RPMI8226 (cell line): ENCODE measurements around the gene CDKN2B-AS1.
A peak's percentile ranks its signal among the peaks of the same experiment; 100 is the strongest.

ENCODE experiments used
- DNase-seq: peaks from one replicate; pipeline ENCODE4 v3.0.0-alpha.2; 2015

Gene CDKN2B-AS1

GRCh38 chr9:22098643-22099332 is 104.2 kb downstream of the CDKN2B-AS1 start:
- no peak for DNase-seq

DNA sequence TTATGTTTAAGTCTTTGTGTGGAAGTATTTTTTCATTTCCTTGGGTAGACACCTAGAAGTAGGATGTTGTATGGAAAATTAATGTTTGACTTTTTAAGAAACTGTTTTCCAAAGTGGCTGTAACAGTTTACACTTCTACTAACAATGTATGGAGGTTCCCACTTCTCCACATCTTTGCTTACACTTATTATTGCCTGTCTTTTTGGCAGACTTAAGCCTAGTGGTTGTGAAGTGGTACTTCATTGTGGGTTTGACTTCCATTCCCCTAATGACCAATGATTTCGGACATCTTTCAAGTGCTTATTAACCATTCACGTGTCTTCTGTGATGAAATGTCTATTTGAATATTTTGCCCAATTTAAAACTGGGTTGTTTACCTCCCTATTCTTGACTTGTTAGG is 106.0 kb downstream of the CDKN2B-AS1 start:
- DNase-seq: no peak

- peak; percentile 77 for DNase-seq
These were observed 107.8 kb downstream of the CDKN2B-AS1 start for GRCh38 chr9:22102146-22103053.

GRCh38 chr9:22103685-22104575 is 109.3 kb downstream of the CDKN2B-AS1 start:
- peak; percentile 8 for DNase-seq

GRCh38 chr9:22105005-22105722 is 110.6 kb downstream of the CDKN2B-AS1 start:
- DNase-seq: peak; percentile 65

GRCh38 chr9:22107202-22108045 is 112.8 kb downstream of the CDKN2B-AS1 start:
- no peak for DNase-seq

GRCh38 chr9:22108581-22109370 is 114.2 kb downstream of the CDKN2B-AS1 start:
- DNase-seq: no peak

GRCh38 chr9:22111176-22111953 is 116.8 kb downstream of the CDKN2B-AS1 start:
- DNase-seq: no peak

DNA sequence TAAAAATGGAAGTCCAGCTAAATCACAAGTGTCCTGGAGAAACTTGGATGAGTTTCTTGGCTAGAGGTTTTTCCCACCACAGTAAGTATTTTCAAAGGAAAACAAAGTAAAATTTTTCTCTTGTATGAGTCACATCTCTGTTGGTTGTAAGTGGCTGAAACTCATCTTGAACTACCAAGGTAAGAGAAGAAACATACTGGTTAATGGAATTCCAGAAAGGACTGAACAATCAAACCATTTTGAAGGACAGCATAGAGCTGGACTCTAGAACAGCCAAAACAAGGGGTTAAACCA is 117.3 kb downstream of the CDKN2B-AS1 start:
- no peak for DNase-seq

- no peak for DNase-seq
These were observed 118.6 kb downstream of the CDKN2B-AS1 start for GRCh38 chr9:22112870-22113821.

GRCh38 chr9:22114956-22115355 is 120.4 kb downstream of the CDKN2B-AS1 start:
- no peak for DNase-seq

- DNase-seq: no peak
These were observed 122.2 kb downstream of the CDKN2B-AS1 start for GRCh38 chr9:22116758-22117157.

GRCh38 chr9:22117511-22118384 is 123.2 kb downstream of the CDKN2B-AS1 start:
- no peak for DNase-seq

DNA sequence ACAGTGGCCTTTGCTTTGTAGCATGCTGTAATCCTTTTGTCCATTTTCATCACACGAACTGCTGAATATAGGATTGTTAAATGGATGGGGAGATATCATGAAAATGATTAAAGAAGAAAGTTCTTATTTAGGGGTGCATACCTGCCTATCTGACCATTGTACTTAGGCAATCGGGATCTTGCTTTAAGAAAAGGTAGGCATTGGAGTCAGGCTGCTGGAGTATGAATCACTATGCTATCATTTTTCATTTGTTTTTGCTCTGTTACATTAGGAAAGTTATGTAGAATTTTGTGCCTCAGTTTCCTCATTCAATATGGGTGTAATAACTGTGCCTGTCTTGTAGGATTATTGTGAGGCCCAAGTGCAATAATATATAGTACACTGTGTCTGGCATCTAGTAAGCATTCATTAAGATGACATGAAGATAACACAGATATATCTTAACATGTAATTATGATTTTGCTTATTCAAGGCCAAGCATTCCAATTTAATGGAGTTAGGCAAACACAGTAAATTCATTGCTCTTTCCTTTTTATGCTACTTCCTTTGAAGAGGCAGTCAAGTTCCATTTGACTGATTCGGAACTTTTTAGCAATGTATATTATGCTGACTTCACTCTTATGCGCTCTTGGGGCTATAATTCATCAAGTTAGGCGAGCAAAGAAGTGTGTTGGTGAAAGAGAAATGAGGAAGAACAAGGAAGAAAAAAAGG is 124.4 kb downstream of the CDKN2B-AS1 start:
- DNase-seq: no peak

GRCh38 chr9:22119522-22120158 is 125.0 kb downstream of the CDKN2B-AS1 start:
- peak; percentile 52 for DNase-seq

GRCh38 chr9:22120159-22120549 is 125.6 kb downstream of the CDKN2B-AS1 start:
- no peak for DNase-seq
